GM12864 (cell line): ENCODE data around the gene IFITM2.

ENCODE experiments used
- DNase-seq: peaks from one replicate; pipeline ENCODE4 v3.0.0-alpha.2; 2011; ENCODE audit warnings: low read depth
- H3K4me3 ChIP-seq: 2 replicates; pipeline ENCODE4 v1.5.1; 2011; ENCODE audit warnings: mild to moderate bottlenecking, low read depth, low read length, control low read depth
- CTCF ChIP-seq: IDR thresholded peaks from 2 replicates; pipeline ENCODE4 v1.5.1; 2011; ENCODE audit warnings: low read depth, mild to moderate bottlenecking, moderate library complexity, low read length, control low read depth, inconsistent platforms; ENCODE audit errors: missing control alignments

Gene IFITM2

DNA sequence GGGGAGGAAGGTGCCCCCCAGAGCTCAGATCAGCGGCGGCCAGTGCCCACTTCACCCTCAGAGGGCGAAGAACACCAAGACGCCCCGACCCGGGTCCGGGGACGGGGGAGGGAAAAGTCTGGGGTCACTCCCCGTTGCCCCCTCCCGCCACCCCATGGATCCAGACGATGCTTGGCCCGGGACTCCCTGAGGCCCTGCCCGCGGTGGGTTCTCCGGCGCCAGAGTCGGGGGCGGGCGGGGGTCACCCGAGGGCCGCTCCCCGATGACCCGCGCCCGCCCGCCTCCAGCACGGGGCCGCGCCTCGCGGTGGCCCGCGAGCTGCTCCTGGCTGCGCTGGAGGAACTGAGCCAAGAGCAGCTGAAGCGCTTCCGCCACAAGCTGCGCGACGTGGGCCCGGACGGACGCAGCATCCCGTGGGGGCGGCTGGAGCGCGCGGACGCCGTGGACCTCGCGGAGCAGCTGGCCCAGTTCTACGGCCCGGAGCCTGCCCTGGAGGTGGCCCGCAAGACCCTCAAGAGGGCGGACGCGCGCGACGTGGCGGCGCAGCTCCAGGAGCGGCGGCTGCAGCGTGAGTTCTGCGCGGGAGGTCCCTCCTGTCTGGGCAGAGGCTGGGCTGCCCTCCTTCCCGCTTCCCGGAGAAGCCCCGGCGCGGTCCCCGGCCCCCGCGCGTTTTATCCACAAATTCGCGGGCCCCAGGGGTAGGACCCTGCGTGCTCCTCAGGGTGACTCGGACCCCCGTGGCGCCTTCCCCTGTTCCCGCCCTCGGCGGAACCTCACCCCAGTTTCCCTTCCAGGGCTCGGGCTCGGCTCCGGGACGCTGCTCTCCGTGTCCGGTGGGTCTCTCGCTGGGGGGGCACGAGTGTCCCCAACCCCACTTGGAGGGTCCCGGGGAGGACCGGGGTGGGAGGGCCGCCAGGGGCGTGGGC is 28.3 kb upstream of the IFITM2 start:
- no peak for DNase-seq
- H3K4me3 ChIP-seq: no peak overlapping the region
- TF ChIP-seq CTCF: no peak

GRCh38 chr11:279966-280705 is 27.5 kb upstream of the IFITM2 start:
- no peak overlapping the region for H3K4me3 ChIP-seq
- no peak for TF ChIP-seq CTCF
- no peak for DNase-seq

GRCh38 chr11:280706-281485 is 26.7 kb upstream of the IFITM2 start:
- no peak for TF ChIP-seq CTCF
- no peak overlapping the region for H3K4me3 ChIP-seq
- DNase-seq: no peak

DNA sequence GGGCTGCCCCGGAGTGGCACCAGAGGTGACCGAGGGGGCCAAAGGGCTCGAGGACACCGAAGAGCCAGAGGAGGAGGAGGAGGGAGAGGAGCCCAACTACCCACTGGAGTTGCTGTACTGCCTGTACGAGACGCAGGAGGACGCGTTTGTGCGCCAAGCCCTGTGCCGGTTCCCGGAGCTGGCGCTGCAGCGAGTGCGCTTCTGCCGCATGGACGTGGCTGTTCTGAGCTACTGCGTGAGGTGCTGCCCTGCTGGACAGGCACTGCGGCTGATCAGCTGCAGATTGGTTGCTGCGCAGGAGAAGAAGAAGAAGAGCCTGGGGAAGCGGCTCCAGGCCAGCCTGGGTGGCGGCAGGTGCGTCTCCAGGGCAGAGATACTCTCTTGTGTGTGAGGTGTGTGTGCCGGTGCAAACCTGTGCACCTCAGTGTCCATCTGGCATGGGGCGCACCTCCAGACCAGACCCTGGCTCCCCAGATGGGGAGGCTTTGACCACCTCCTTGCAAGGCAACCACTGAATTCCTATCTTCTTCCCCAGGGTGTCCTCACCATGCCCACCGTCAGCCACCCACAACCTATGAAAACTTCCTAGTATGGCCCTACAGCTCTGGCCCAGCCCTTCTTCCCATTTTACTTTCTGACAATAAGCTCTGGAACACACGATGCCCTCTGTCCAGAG is 26.0 kb upstream of the IFITM2 start:
- no peak for TF ChIP-seq CTCF
- no peak for DNase-seq
- no peak overlapping the region for H3K4me3 ChIP-seq

DNA sequence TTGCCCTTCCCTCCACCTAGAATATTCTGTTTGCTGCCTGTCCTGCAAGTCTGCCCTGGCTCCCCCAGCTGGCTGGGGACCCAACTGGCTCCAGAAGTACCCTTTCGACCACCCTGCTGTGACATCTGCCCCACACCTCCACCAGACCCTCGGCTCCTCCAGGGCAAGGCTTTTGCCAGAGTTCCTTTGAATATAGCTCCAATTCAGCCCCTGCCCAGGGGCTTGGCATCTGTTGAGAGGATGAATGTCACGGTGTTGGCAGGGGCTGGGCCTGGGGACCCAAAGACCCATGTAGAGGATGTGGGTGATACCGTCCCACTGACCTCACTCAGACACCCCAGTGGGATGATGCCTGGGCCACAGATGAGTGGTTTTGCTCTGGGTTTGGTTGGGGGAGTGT is 25.4 kb upstream of the IFITM2 start:
- no peak overlapping the region for H3K4me3 ChIP-seq
- no peak for TF ChIP-seq CTCF
- no peak for DNase-seq

- no peak overlapping the region for H3K4me3 ChIP-seq
- no peak for TF ChIP-seq CTCF
- no peak for DNase-seq
These were observed 24.8 kb upstream of the IFITM2 start for GRCh38 chr11:282630-283360.
